Measurements from ENCODE around the gene ATP6V0A1. TPM values are rescaled to one million over a fixed set of nuclear protein-coding genes. Genes with fewer than 3 reads are reported as not detected.
"Not testable (repeated sequence)": the region's sequence is repeated elsewhere in the genome, so short reads cannot be mapped to it uniquely, and the experiment has no call there.

Gene ATP6V0A1
- total and polyA plus RNA-seq, 2 donors, result 15.4 to 47.7 TPM

DNA sequence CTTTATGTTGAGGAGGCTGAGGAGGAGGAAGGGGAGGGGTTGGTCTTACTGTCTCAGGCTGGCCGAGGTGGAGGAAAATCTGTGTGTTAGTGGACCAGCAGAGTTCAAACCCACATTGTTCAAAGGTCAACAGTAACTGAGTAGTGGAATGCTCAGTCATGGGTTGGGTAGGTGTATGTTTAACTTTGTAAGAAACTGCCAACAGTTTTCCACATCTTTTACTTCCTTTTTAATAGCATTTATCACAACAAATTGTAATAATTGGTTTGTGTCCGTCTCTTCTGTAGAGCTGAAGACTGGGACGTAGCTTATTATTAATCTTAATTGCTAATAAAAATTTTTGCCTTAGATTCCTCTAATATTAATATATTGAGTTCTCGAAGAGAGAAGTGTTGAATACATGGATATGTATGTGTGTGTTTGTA, 5.3 kb downstream of the ATP6V0A1 start:
- no peak overlapping the region for H3K4me3 ChIP-seq (ENCODE audit: low read length in 2 of 2)
- no peaks in the 10 kb centered on the region for H3K27me3 ChIP-seq (ENCODE audit: control insufficient read depth in 2 of 2, insufficient read depth in 1 of 2, low read length in 1 of 2)
- H3K36me3 ChIP-seq (ENCODE audit: control insufficient read depth in 2 of 2, insufficient read depth in 2 of 2, low read length in 1 of 2), result peaks cover 7 to 53% of the 10 kb centered on the region in 2 donors
- H3K9me3 ChIP-seq (ENCODE audit: control insufficient read depth in 2 of 2, insufficient read depth in 1 of 2, low read length in 1 of 2), result no peaks in the 10 kb centered on the region
- H3K4me1 ChIP-seq (ENCODE audit: control insufficient read depth in 2 of 2, insufficient read depth in 2 of 2, low read length in 2 of 2), result peaks cover 14 to 18% of the 10 kb centered on the region in 2 donors
- no peak for DNase-seq (ENCODE audit: low read depth in 6 of 9, low spot score in 9 of 9)
- 96% methylated on average over 4 of the region's 4 CpGs for WGBS
- no peak overlapping the region for H3K27ac ChIP-seq (ENCODE audit: low read depth in 1 of 2, low read length in 1 of 2)

DNA sequence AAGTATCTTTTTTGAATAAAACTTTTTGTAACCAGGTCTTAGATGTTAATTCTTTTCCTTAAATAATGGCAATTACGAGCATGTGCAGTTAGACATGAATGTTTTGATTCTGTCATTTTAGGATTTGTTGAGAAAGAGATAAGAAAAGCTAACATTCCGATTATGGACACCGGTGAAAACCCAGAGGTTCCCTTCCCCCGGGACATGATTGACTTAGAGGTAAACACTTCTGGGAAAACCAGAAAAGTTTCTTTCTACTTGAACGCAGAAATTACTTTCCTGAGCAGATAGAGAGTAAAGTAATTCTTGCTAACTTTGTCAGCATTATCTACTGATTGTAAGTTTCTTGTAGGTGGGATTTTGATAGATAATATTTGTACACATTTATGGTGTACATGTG, 9.2 kb downstream of the ATP6V0A1 start:
- Histone ChIP-seq H3K4me1 (ENCODE audit: control insufficient read depth in 2 of 2, insufficient read depth in 2 of 2, low read length in 2 of 2) (peaks cover 4 to 10% of the 10 kb centered on the region in 2 donors), H3K9me3 (ENCODE audit: control insufficient read depth in 2 of 2, insufficient read depth in 1 of 2, low read length in 1 of 2) (no peaks in the 10 kb centered on the region), H3K27ac (ENCODE audit: low read depth in 1 of 2, low read length in 1 of 2) (no peak overlapping the region), H3K36me3 (ENCODE audit: control insufficient read depth in 2 of 2, insufficient read depth in 2 of 2, low read length in 1 of 2) (peaks cover 11 to 52% of the 10 kb centered on the region in 2 donors), H3K4me3 (ENCODE audit: low read length in 2 of 2) (no peak overlapping the region), H3K27me3 (ENCODE audit: control insufficient read depth in 2 of 2, insufficient read depth in 1 of 2, low read length in 1 of 2) (no peaks in the 10 kb centered on the region)
- no peak for DNase-seq (ENCODE audit: low read depth in 6 of 9, low spot score in 9 of 9)
- 93% methylated on average over 5 of the region's 5 CpGs for WGBS

DNA sequence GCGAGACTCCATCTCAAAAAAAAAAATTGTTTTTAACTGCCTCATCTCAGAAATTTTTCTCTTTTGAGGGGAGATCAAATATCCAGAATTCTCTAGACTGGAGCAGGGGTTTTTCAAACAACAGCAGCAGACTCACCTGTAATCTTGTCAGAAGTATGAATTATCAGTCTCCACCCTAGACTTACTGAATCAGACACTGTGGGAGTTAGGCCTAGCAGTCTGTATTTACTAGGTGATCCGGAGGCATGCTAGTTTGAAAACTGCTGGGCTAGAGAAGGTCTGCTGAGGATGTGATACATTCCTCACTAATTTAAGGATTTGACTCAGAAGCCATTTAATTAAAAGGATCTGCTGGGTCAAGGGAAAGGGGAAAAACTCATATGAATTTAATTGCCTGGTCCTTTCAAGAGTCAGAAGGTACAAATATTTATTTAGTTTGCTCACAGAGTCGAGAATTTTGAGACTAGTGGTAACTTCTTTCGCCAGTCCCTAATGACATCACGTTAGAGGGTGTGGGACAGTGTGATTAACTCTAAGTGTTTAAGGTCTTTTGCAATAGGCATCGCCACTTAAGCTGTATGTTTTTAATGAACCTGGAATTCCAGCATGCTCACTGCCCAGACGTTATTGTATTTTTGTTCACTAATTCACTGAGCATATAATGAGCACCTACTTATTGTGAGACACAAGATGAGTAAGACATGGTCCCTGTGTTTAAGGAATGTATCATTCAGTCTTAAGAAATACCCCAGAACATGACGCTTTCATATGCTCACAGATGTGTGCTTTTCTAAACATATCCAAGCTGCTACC, 14.2 kb downstream of the ATP6V0A1 start:
- Histone ChIP-seq H3K27ac (ENCODE audit: low read depth in 1 of 2, low read length in 1 of 2) (no peak overlapping the region), H3K27me3 (ENCODE audit: control insufficient read depth in 2 of 2, insufficient read depth in 1 of 2, low read length in 1 of 2) (no peaks in the 10 kb centered on the region), H3K9me3 (ENCODE audit: control insufficient read depth in 2 of 2, insufficient read depth in 1 of 2, low read length in 1 of 2) (no peaks in the 10 kb centered on the region), H3K4me1 (ENCODE audit: control insufficient read depth in 2 of 2, insufficient read depth in 2 of 2, low read length in 2 of 2) (peaks cover 18 to 31% of the 10 kb centered on the region in 2 donors), H3K36me3 (ENCODE audit: control insufficient read depth in 2 of 2, insufficient read depth in 2 of 2, low read length in 1 of 2) (peaks cover 19 to 50% of the 10 kb centered on the region in 2 donors), H3K4me3 (ENCODE audit: low read length in 2 of 2) (no peak overlapping the region)
- no peak for DNase-seq (ENCODE audit: low read depth in 6 of 9, low spot score in 9 of 9)
- WGBS, result 95% methylated on average over 8 of the region's 8 CpGs

DNA sequence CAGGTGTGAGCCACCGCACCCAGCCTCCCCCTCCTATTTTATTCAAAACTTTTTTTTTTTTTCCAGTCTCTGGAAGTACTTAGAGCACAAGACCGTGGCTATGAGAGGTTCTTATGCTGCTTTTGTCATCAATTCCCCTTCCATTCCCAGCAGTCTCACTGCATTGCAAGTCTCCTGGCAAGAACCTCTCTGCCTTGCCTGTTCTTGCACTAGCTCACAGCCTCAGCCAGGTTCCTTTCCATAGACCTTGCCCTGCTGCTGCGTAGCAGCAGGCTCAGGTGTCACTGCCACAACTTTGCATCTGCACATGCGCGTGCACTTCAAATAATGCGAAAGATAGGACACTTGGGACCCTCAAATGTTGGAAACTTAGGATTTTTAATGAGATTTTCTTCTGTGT, 15.6 kb downstream of the ATP6V0A1 start:
- Histone ChIP-seq H3K9me3 (ENCODE audit: control insufficient read depth in 2 of 2, insufficient read depth in 1 of 2, low read length in 1 of 2) (peaks cover 0 to 2% of the 10 kb centered on the region in 2 donors), H3K27ac (ENCODE audit: low read depth in 1 of 2, low read length in 1 of 2) (no peak overlapping the region), H3K4me1 (ENCODE audit: control insufficient read depth in 2 of 2, insufficient read depth in 2 of 2, low read length in 2 of 2) (peaks cover 21 to 39% of the 10 kb centered on the region in 2 donors), H3K27me3 (ENCODE audit: control insufficient read depth in 2 of 2, insufficient read depth in 1 of 2, low read length in 1 of 2) (no peaks in the 10 kb centered on the region), H3K36me3 (ENCODE audit: control insufficient read depth in 2 of 2, insufficient read depth in 2 of 2, low read length in 1 of 2) (peaks cover 15 to 48% of the 10 kb centered on the region in 2 donors), H3K4me3 (ENCODE audit: low read length in 2 of 2) (no peak overlapping the region)
- 96% methylated on average over 6 of the region's 6 CpGs for WGBS
- DNase-seq (ENCODE audit: low read depth in 6 of 9, low spot score in 9 of 9), result no peak

DNA sequence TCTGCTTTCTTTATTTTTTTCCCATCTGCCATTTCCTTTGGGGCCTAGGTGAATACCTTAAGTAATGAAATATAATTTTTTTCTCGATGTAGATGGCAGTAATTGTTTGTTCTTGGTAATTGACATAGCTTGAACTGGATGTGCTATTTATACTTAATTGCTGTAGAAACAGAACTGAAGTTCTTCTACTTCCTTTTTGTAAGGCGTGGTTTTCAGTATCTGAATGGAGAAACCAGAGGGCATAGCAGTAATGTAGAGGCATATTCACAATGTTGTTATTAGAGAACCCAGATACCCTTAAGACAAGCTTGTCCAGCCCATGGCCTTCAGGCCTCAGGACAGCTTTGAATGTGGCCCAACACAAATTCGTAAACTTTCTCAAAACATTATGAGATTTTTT, 16.4 kb downstream of the ATP6V0A1 start:
- Histone ChIP-seq H3K9me3 (ENCODE audit: control insufficient read depth in 2 of 2, insufficient read depth in 1 of 2, low read length in 1 of 2) (peaks cover 0 to 2% of the 10 kb centered on the region in 2 donors), H3K4me1 (ENCODE audit: control insufficient read depth in 2 of 2, insufficient read depth in 2 of 2, low read length in 2 of 2) (peaks cover 28 to 45% of the 10 kb centered on the region in 2 donors), H3K4me3 (ENCODE audit: low read length in 2 of 2) (no peak overlapping the region), H3K27ac (ENCODE audit: low read depth in 1 of 2, low read length in 1 of 2) (peak overlapping the region in 1 of 2 donors; percentile 9), H3K27me3 (ENCODE audit: control insufficient read depth in 2 of 2, insufficient read depth in 1 of 2, low read length in 1 of 2) (no peaks in the 10 kb centered on the region), H3K36me3 (ENCODE audit: control insufficient read depth in 2 of 2, insufficient read depth in 2 of 2, low read length in 1 of 2) (peaks cover 15 to 43% of the 10 kb centered on the region in 2 donors)
- no peak for DNase-seq (ENCODE audit: low read depth in 6 of 9, low spot score in 9 of 9)
- 58% methylated on average over 3 of the region's 3 CpGs for WGBS

DNA sequence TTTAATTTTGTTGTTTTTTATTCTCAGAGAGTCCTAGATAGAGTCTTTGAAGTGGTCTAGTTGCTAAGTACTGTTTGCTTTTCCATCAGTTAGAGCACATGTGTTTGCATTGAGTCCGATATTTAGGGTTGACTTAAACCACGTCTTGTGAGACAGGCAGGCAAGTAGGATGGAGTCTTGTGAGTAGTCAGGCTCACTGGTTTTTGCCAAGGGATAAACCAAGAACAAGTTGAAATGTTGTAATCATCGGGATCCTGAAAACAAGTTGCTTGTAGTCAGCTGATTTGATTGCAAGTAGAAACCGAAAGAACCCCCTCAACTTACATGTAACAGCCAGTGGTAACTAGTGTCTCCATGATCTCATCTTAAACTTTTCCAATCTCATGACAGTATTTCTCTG, 17.2 kb downstream of the ATP6V0A1 start:
- WGBS, result 48% methylated on average over 4 of the region's 4 CpGs
- DNase-seq (ENCODE audit: low read depth in 6 of 9, low spot score in 9 of 9), result peak in 2 of 9 donors; percentile 30 to 60
- Histone ChIP-seq H3K4me1 (ENCODE audit: control insufficient read depth in 2 of 2, insufficient read depth in 2 of 2, low read length in 2 of 2) (peaks cover 28 to 52% of the 10 kb centered on the region in 2 donors), H3K36me3 (ENCODE audit: control insufficient read depth in 2 of 2, insufficient read depth in 2 of 2, low read length in 1 of 2) (peaks cover 18 to 42% of the 10 kb centered on the region in 2 donors), H3K27ac (ENCODE audit: low read depth in 1 of 2, low read length in 1 of 2) (peak overlapping the region in 1 of 2 donors; percentile 31), H3K9me3 (ENCODE audit: control insufficient read depth in 2 of 2, insufficient read depth in 1 of 2, low read length in 1 of 2) (peaks cover 0 to 2% of the 10 kb centered on the region in 2 donors), H3K4me3 (ENCODE audit: low read length in 2 of 2) (no peak overlapping the region), H3K27me3 (ENCODE audit: control insufficient read depth in 2 of 2, insufficient read depth in 1 of 2, low read length in 1 of 2) (no peaks in the 10 kb centered on the region)

DNA sequence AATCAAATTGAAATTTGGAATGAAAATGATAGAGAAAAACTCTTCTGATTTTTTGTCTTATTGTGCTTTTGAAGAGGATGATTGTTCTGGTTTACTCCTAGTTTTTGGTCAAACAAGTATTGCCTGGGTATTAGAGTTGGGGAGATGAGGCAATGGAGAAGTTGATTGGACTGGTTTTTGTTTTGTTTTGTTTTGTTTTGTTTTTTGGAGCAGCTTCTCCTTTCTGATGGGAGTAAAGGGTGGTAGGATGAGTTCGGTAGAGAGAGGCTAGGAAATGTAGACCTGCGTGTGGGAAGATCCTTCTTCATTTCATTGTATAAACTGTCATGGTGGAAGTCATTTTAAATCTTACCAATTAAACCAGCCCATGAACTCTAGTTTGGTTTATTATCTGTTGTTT, 17.7 kb downstream of the ATP6V0A1 start:
- Histone ChIP-seq H3K36me3 (ENCODE audit: control insufficient read depth in 2 of 2, insufficient read depth in 2 of 2, low read length in 1 of 2) (peaks cover 23 to 48% of the 10 kb centered on the region in 2 donors), H3K4me1 (ENCODE audit: control insufficient read depth in 2 of 2, insufficient read depth in 2 of 2, low read length in 2 of 2) (peaks cover 28 to 53% of the 10 kb centered on the region in 2 donors), H3K4me3 (ENCODE audit: low read length in 2 of 2) (no peak overlapping the region), H3K27ac (ENCODE audit: low read depth in 1 of 2, low read length in 1 of 2) (no peak overlapping the region), H3K9me3 (ENCODE audit: control insufficient read depth in 2 of 2, insufficient read depth in 1 of 2, low read length in 1 of 2) (peaks cover 0 to 2% of the 10 kb centered on the region in 2 donors), H3K27me3 (ENCODE audit: control insufficient read depth in 2 of 2, insufficient read depth in 1 of 2, low read length in 1 of 2) (no peaks in the 10 kb centered on the region)
- DNase-seq (ENCODE audit: low read depth in 6 of 9, low spot score in 9 of 9), result no peak
- WGBS, result 97% methylated on average over 2 of the region's 2 CpGs

DNA sequence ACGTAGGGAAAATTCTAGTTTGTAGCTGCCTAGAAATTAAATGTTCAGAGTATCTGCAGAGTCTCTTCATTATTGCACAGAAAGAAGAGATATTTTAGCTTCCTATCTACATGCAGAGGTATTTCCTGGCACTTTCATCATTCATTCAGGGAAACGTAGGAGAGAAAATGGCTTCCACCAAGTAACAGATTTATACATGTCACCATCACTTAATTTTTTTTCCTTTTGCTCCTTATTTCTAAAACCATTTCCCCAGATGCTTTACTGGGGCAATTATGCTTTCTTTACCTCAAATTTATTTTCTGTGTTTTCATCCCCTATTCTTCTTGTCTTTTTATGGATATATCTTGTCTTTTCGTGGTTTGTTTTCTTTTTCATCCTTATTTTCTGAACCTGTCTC, 18.5 kb downstream of the ATP6V0A1 start:
- Histone ChIP-seq H3K4me1 (ENCODE audit: control insufficient read depth in 2 of 2, insufficient read depth in 2 of 2, low read length in 2 of 2) (peaks cover 24 to 45% of the 10 kb centered on the region in 2 donors), H3K27ac (ENCODE audit: low read depth in 1 of 2, low read length in 1 of 2) (no peak overlapping the region), H3K9me3 (ENCODE audit: control insufficient read depth in 2 of 2, insufficient read depth in 1 of 2, low read length in 1 of 2) (peaks cover 0 to 2% of the 10 kb centered on the region in 2 donors), H3K4me3 (ENCODE audit: low read length in 2 of 2) (no peak overlapping the region), H3K27me3 (ENCODE audit: control insufficient read depth in 2 of 2, insufficient read depth in 1 of 2, low read length in 1 of 2) (no peaks in the 10 kb centered on the region), H3K36me3 (ENCODE audit: control insufficient read depth in 2 of 2, insufficient read depth in 2 of 2, low read length in 1 of 2) (peaks cover 22 to 54% of the 10 kb centered on the region in 2 donors)
- DNase-seq (ENCODE audit: low read depth in 6 of 9, low spot score in 9 of 9), result no peak
- 98% methylated on average over 3 of the region's 3 CpGs for WGBS

DNA sequence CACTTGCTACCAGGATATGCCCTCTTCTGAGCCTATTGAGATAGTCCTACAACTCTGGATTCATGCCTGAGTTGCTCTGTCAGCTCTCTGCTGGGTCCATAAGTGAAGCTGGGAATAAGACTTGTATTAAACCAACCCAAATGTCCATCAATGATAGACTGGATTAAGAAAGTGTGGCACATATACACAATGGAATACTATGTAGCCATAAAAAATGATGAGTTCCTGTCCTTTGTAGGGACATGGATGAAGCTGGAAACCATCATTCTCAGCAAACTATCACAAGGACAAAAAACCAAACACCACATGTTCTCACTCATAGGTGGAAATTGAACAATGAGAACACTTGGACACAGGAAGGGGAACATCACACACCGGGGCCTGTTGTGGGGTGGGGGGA, 19.1 kb downstream of the ATP6V0A1 start:
- H3K9me3 ChIP-seq (ENCODE audit: control insufficient read depth in 2 of 2, insufficient read depth in 1 of 2, low read length in 1 of 2); DNase-seq (ENCODE audit: low read depth in 6 of 9, low spot score in 9 of 9); H3K27ac ChIP-seq (ENCODE audit: low read depth in 1 of 2, low read length in 1 of 2); H3K27me3 ChIP-seq (ENCODE audit: control insufficient read depth in 2 of 2, insufficient read depth in 1 of 2, low read length in 1 of 2); H3K4me3 ChIP-seq (ENCODE audit: low read length in 2 of 2): not testable (repeated sequence)
- peaks cover 23 to 58% of the 10 kb centered on the region in 2 donors for H3K36me3 ChIP-seq (ENCODE audit: control insufficient read depth in 2 of 2, insufficient read depth in 2 of 2, low read length in 1 of 2)
- peaks cover 24 to 45% of the 10 kb centered on the region in 2 donors for H3K4me1 ChIP-seq (ENCODE audit: control insufficient read depth in 2 of 2, insufficient read depth in 2 of 2, low read length in 2 of 2)
- 100% methylated on average over 1 of the region's 1 CpG for WGBS
